A549 (cell line): ENCODE results near the gene CACNA1C. TPM values are rescaled to one million over a fixed set of nuclear protein-coding genes. Genes with fewer than 3 reads are reported as not detected.
"Not testable (repeated sequence)": the region's sequence is repeated elsewhere in the genome, so short reads cannot be mapped to it uniquely, and the experiment has no call there.

ENCODE experiments used
- ATAC-seq, 2 experiments: fragments of 200-7000 bp in 1 of 2; fragments of >200 bp in 1 of 2; cut with Nextera tagmentation in 1 of 2; cut with Tn5 transposase in 1 of 2; 3 replicates each; pipeline versions ENCODE4 v1.8.0 to v1.9.1; 2018 to 2020; ENCODE audit warnings: mild to moderate bottlenecking in 1 of 2, moderate library complexity in 1 of 2
- CTCF ChIA-PET: fragments of 300-600 bp; sonication (Branson Sonifier 250); formaldehyde crosslinking; extraction: SDS; loops from one replicate; lab custom pipeline; 2021; ENCODE audit warnings: antibody characterized with exemption, inconsistent platforms; lab: Yijun Ruan, JAX
- POLR2A ChIA-PET: fragments of 350-600 bp; formaldehyde crosslinking; extraction: SDS; loops from one replicate; lab custom pipeline; 2021; ENCODE audit warnings: antibody characterized with exemption, inconsistent platforms; lab: Yijun Ruan, JAX
- DNase-seq, 2 experiments: peaks; one replicate each; pipeline versions ENCODE4 v3.0.0 to v3.0.0-alpha.2; 2011 to 2016; ENCODE audit warnings: low read depth in 1 of 2, low spot score in 1 of 2
- FAIRE-seq: peaks from 2 replicates; lab custom pipeline; 2011; peaks lifted over from hg19 to GRCh38; lab: Jason Lieb, UNC
- H3K27ac ChIP-seq, 2 experiments: fragments of >200 bp; sonication (Bioruptor Twin); formaldehyde crosslinking; 3 replicates each; pipeline ENCODE4 v1.5.1; 2016 to 2017
- H3K4me1 ChIP-seq: fragments of >200 bp; sonication (Bioruptor Twin); formaldehyde crosslinking; 3 replicates; pipeline ENCODE4 v1.6.1; 2016
- H3K4me2 ChIP-seq: fragments of >200 bp; sonication (Bioruptor Twin); formaldehyde crosslinking; 3 replicates; pipeline ENCODE4 v1.6.1; 2016
- H3K4me3 ChIP-seq: fragments of >200 bp; sonication (Bioruptor Twin); formaldehyde crosslinking; 3 replicates; pipeline ENCODE4 v1.5.1; 2016
- H3K9me3 ChIP-seq: fragments of >200 bp; sonication (Bioruptor Twin); formaldehyde crosslinking; 3 replicates; pipeline ENCODE4 v1.6.1; 2016
- BCL3 ChIP-seq: fragments of >200 bp; sonication (Bioruptor Twin); formaldehyde crosslinking; IDR thresholded peaks from 3 replicates; pipeline ENCODE4 v1.6.1; 2016
- ELK1 ChIP-seq: fragments of 150-350 bp; IDR thresholded peaks from 2 replicates; pipeline ENCODE4 v1.6.1; 2014; ENCODE audit warnings: low read depth, mild to moderate bottlenecking, low read length
- ESRRA ChIP-seq: fragments of 150-350 bp; IDR thresholded peaks from 2 replicates; pipeline ENCODE4 v1.6.1; 2014; ENCODE audit warnings: mild to moderate bottlenecking, low read length, borderline replicate concordance
- FOSB ChIP-seq: fragments of 250-450 bp; sonication (Bioruptor Pico); IDR thresholded peaks from 2 replicates; pipeline ENCODE4 v1.5.0; 2020; ENCODE audit warnings: mild to moderate bottlenecking, moderate library complexity
- HMGXB4 ChIP-seq: fragments of 250-450 bp; sonication (Bioruptor Pico); IDR thresholded peaks from 2 replicates; pipeline ENCODE4 v1.5.0; 2021; ENCODE audit warnings: mild to moderate bottlenecking, moderate library complexity, borderline replicate concordance
- HOXB5 ChIP-seq: fragments of 250-450 bp; sonication (Bioruptor Pico); IDR thresholded peaks from 2 replicates; pipeline ENCODE4 v1.5.0; 2020; ENCODE audit warnings: mild to moderate bottlenecking, moderate library complexity
- MAFK ChIP-seq: fragments of 450-650 bp; IDR thresholded peaks from 2 replicates; pipeline ENCODE4 v1.6.1; 2014; ENCODE audit not compliant: partially characterized antibody
- MAZ ChIP-seq: fragments of 150-350 bp; IDR thresholded peaks from 2 replicates; pipeline ENCODE4 v1.6.1; 2014; ENCODE audit warnings: antibody characterized with exemption, low read depth, low read length, borderline replicate concordance
- PBX3 ChIP-seq: IDR thresholded peaks from 2 replicates; pipeline ENCODE4 v1.6.1; 2012
- POLR2A ChIP-seq: IDR thresholded peaks from 2 replicates; pipeline ENCODE4 v1.6.1; 2012; ENCODE audit warnings: mild to moderate bottlenecking, low read length
- RAD21 ChIP-seq, 2 experiments: fragments of >200 bp in 1 of 2; sonication (Bioruptor Twin) in 1 of 2; formaldehyde crosslinking in 1 of 2; IDR thresholded peaks in 1 of 2; conservative IDR thresholded peaks in 1 of 2; 2 replicates in 1 of 2; 3 replicates in 1 of 2; pipeline ENCODE4 v1.6.1; 2012 to 2018; ENCODE audit warnings: inconsistent platforms in 1 of 2
- RFX5 ChIP-seq: fragments of 450-650 bp; IDR thresholded peaks from 2 replicates; pipeline ENCODE4 v1.7.1; 2014; ENCODE audit warnings: antibody characterized with exemption, mild to moderate bottlenecking, moderate library complexity
- SREBF2 ChIP-seq: fragments of 450-650 bp; IDR thresholded peaks from 2 replicates; pipeline ENCODE4 v1.6.1; 2014; ENCODE audit warnings: mild to moderate bottlenecking, moderate library complexity
- ZFP36 ChIP-seq: fragments of 450-650 bp; IDR thresholded peaks from 2 replicates; pipeline ENCODE4 v1.6.1; 2014; ENCODE audit warnings: borderline replicate concordance; ENCODE audit not compliant: partially characterized antibody
- ZNF302 ChIP-seq: fragments of 250-450 bp; sonication (Bioruptor Pico); IDR thresholded peaks from 2 replicates; pipeline ENCODE4 v1.9.0; 2021; ENCODE audit warnings: inconsistent platforms, mild to moderate bottlenecking, moderate library complexity
- ZSCAN20 ChIP-seq: fragments of 250-450 bp; sonication (Bioruptor Pico); IDR thresholded peaks from 2 replicates; pipeline ENCODE4 v1.8.0; 2022; ENCODE audit warnings: mild to moderate bottlenecking, moderate library complexity
- WGBS: methylation state at CpG from one replicate; pipeline ENCODE4 v1.1.6; 2017; ENCODE audit errors: missing lambda C conversion rate; 5-methylcytosine and 5-hydroxymethylcytosine counted together
- polyA plus RNA-seq, 4 experiments: library from polyadenylated mRNA; depleted of rRNA in 3 of 4; stranded (reverse); fragments of >200 nt; fragmentation: RNase III in 1 of 4; extraction: RNeasy Plus Mini Kit Qiagen cat#74134 plus additional on column Dnase treatment in 1 of 4; gene quantifications; 2 replicates in 3 of 4; 3 replicates in 1 of 4; pipeline ENCODE4 v1.2.3, GENCODE V29; 2011 to 2017

CACNA1C gene
- polyA plus RNA-seq, 2 of the 4 experiments (the other 2 are of a cell fraction), result not detected

GRCh38 chr12:2102736-2103135, 49.9 kb downstream of the CACNA1C start:
- H3K4me3 ChIP-seq, CTCF ChIA-PET, H3K4me1 ChIP-seq, DNase-seq, POLR2A ChIA-PET, ATAC-seq, H3K9me3 ChIP-seq, FAIRE-seq, H3K27ac ChIP-seq, H3K4me2 ChIP-seq: not testable (repeated sequence)
- WGBS, result 35% methylated on average over 5 of the region's 5 CpGs

GRCh38 chr12:2105387-2105786, 52.6 kb downstream of the CACNA1C start:
- H3K4me1 ChIP-seq, H3K27ac ChIP-seq, POLR2A ChIA-PET, H3K9me3 ChIP-seq, DNase-seq, ATAC-seq, FAIRE-seq, H3K4me2 ChIP-seq, H3K4me3 ChIP-seq: not testable (repeated sequence)
- CTCF ChIA-PET, result interaction anchor here (1.1 kb wide), 1 partner anchor 55 kb away, joined by 3 read pairs; no protein-coding TSS in a partner anchor
- WGBS, result 61% methylated on average over 12 of the region's 17 CpGs

GRCh38 chr12:2108166-2108565, 55.4 kb downstream of the CACNA1C start:
- H3K4me2 ChIP-seq, result no peak overlapping the region
- ATAC-seq, result no peak
- H3K27ac ChIP-seq, result no peak overlapping the region
- ChIA-PET CTCF (no interaction called here), POLR2A (no interaction called here)
- H3K4me1 ChIP-seq, result no peaks in the 10 kb centered on the region
- 34% methylated on average over 8 of the region's 8 CpGs for WGBS
- TF ChIP-seq ZSCAN20 (CRISPR knock-in tag) (no peak), MAZ (no peak), BCL3 (no peak), HMGXB4 (no peak), ESRRA (no peak), POLR2A (no peak), SREBF2 (no peak), HOXB5 (CRISPR knock-in tag) (no peak), MAFK (no peak), ELK1 (no peak), RFX5 (no peak), ZNF302 (no peak), PBX3 (no peak), RAD21 (conservative IDR thresholded peaks at IDR 0.05 in 1 of 2, IDR thresholded peaks at IDR 0.05 in 1 of 2) (no peak), ZFP36 (no peak), FOSB (CRISPR knock-in tag) (no peak)
- no peak for DNase-seq
- no peak for FAIRE-seq
- H3K9me3 ChIP-seq, result no peaks in the 10 kb centered on the region
- no peak overlapping the region for H3K4me3 ChIP-seq
